Astrocyte of the hippocampus (primary cell): Measurements from ENCODE around the gene USP10.
A peak's percentile ranks its signal among the peaks of the same experiment; 100 is the strongest.
"Not testable (repeated sequence)": the region's sequence is repeated elsewhere in the genome, so short reads cannot be mapped to it uniquely, and the experiment has no call there.

ENCODE experiments used
- DNase-seq: peaks from one replicate; pipeline ENCODE4 v3.0.0; 2011; ENCODE audit warnings: low read depth, low spot score

Gene USP10

GRCh38 chr16:84728853-84729424 is 29.1 kb downstream of the USP10 start:
- DNase-seq, result no peak

- DNase-seq, result no peak
Observed at GRCh38 chr16:84729716-84730320, 30.0 kb downstream of the USP10 start.

GRCh38 chr16:84730406-84731106 is 30.8 kb downstream of the USP10 start:
- DNase-seq, result peak; percentile 92

- not testable (repeated sequence) for DNase-seq
Observed at GRCh38 chr16:84732332-84732673, 32.5 kb downstream of the USP10 start.

- no peak for DNase-seq
Observed at GRCh38 chr16:84732674-84733352, 33.0 kb downstream of the USP10 start.

- peak; percentile 63 for DNase-seq
Observed at GRCh38 chr16:84735849-84736586, 36.2 kb downstream of the USP10 start.

GRCh38 chr16:84737192-84738011 is 37.6 kb downstream of the USP10 start:
- DNase-seq, result no peak

- DNase-seq, result peak; percentile 81
Observed at GRCh38 chr16:84738255-84739038, 38.6 kb downstream of the USP10 start.

GRCh38 chr16:84739349-84740124 is 39.7 kb downstream of the USP10 start:
- peak; percentile 70 for DNase-seq

GRCh38 chr16:84740596-84741116 is 40.9 kb downstream of the USP10 start:
- no peak for DNase-seq

GRCh38 chr16:84741340-84741830 is 41.6 kb downstream of the USP10 start:
- peak; percentile 65 for DNase-seq

GRCh38 chr16:84742641-84743092 is 42.9 kb downstream of the USP10 start:
- no peak for DNase-seq

GRCh38 chr16:84746231-84746630 is 46.4 kb downstream of the USP10 start:
- no peak for DNase-seq

GRCh38 chr16:84746875-84747274 is 47.1 kb downstream of the USP10 start:
- no peak for DNase-seq

GRCh38 chr16:84748247-84748646 is 48.4 kb downstream of the USP10 start:
- DNase-seq, result not testable (repeated sequence)

- no peak for DNase-seq
Observed at GRCh38 chr16:84749072-84749471, 49.3 kb downstream of the USP10 start.

- DNase-seq, result no peak
Observed at GRCh38 chr16:84749815-84750214, 50.0 kb downstream of the USP10 start.

- no peak for DNase-seq
Observed at GRCh38 chr16:84750575-84750974, 50.8 kb downstream of the USP10 start.

GRCh38 chr16:84751241-84751640 is 51.4 kb downstream of the USP10 start:
- DNase-seq, result no peak
